ENCODE results near the gene FBXO42.

- TF ChIP-seq RAD21 (IDR thresholded peaks at IDR 0.05; ENCODE audit: low read length) (no peak), MXI1 (IDR thresholded peaks at IDR 0.05; ENCODE audit: borderline replicate concordance, low read depth, low read length) (no peak), POLR2A (IDR thresholded peaks at IDR 0.05; ENCODE audit: low read depth, low read length) (no peak), RFX5 (IDR thresholded peaks at IDR 0.05; ENCODE audit: low read depth, low read length) (no peak), CEBPB (IDR thresholded peaks at IDR 0.05; ENCODE audit: low read depth, low read length) (no peak), BHLHE40 (IDR thresholded peaks at IDR 0.05; ENCODE audit: low read depth, low read length) (no peak), MAZ (IDR thresholded peaks at IDR 0.05; ENCODE audit: borderline replicate concordance, low read depth, low read length) (no peak), FOS (IDR thresholded peaks at IDR 0.05; ENCODE audit: low read depth, low read length) (no peak), RCOR1 (IDR thresholded peaks at IDR 0.05; ENCODE audit: insufficient replicate concordance, low read length) (no peak), MAFK (IDR thresholded peaks at IDR 0.05; ENCODE audit: low read depth, low read length) (no peak)
- TF ChIP-seq, protein P1, sequence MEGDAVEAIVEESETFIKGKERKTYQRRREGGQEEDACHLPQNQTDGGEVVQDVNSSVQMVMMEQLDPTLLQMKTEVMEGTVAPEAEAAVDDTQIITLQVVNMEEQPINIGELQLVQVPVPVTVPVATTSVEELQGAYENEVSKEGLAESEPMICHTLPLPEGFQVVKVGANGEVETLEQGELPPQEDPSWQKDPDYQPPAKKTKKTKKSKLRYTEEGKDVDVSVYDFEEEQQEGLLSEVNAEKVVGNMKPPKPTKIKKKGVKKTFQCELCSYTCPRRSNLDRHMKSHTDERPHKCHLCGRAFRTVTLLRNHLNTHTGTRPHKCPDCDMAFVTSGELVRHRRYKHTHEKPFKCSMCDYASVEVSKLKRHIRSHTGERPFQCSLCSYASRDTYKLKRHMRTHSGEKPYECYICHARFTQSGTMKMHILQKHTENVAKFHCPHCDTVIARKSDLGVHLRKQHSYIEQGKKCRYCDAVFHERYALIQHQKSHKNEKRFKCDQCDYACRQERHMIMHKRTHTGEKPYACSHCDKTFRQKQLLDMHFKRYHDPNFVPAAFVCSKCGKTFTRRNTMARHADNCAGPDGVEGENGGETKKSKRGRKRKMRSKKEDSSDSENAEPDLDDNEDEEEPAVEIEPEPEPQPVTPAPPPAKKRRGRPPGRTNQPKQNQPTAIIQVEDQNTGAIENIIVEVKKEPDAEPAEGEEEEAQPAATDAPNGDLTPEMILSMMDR (conservative IDR thresholded peaks at IDR 0.05; ENCODE audit: low read depth, low read length): no peak
- TF ChIP-seq, protein P2, sequence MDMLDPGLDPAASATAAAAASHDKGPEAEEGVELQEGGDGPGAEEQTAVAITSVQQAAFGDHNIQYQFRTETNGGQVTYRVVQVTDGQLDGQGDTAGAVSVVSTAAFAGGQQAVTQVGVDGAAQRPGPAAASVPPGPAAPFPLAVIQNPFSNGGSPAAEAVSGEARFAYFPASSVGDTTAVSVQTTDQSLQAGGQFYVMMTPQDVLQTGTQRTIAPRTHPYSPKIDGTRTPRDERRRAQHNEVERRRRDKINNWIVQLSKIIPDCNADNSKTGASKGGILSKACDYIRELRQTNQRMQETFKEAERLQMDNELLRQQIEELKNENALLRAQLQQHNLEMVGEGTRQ (IDR thresholded peaks at IDR 0.05; ENCODE audit: low read depth, low read length): no peak
Observed at GRCh38 chr1:16385659-16386453, 33.6 kb upstream of the FBXO42 start.

Data from IMR-90 (cell line).